Embryonic facial prominence (tissue), 1 donor: ENCODE results near the gene ACOXL.

Experiments used
- DNase-seq: peaks from one replicate; pipeline ENCODE4 v3.0.0-alpha.2; 2016; ENCODE audit errors: extremely low spot score

Gene ACOXL

GRCh38 chr2:111135237-111135909 lies 403.0 kb downstream of the ACOXL start:
- DNase-seq = no peak

GRCh38 chr2:111135910-111136297 lies 403.5 kb downstream of the ACOXL start:
- no peak for DNase-seq

- DNase-seq = no peak
Observed at GRCh38 chr2:111138839-111139238, 406.5 kb downstream of the ACOXL start.

GRCh38 chr2:111139637-111140317 lies 407.4 kb downstream of the ACOXL start:
- DNase-seq = no peak

GRCh38 chr2:111140815-111141214 lies 408.4 kb downstream of the ACOXL start:
- DNase-seq = no peak

- no peak for DNase-seq
Observed at GRCh38 chr2:111142101-111142500, 409.7 kb downstream of the ACOXL start.

GRCh38 chr2:111143107-111143842 lies 410.9 kb downstream of the ACOXL start:
- no peak for DNase-seq

GRCh38 chr2:111143843-111144198 lies 411.4 kb downstream of the ACOXL start:
- no peak for DNase-seq

- DNase-seq = no peak
Observed at GRCh38 chr2:111145103-111145760, 412.9 kb downstream of the ACOXL start.

GRCh38 chr2:111145951-111146350 lies 413.6 kb downstream of the ACOXL start:
- DNase-seq = no peak

- DNase-seq = no peak
Observed at GRCh38 chr2:111148225-111148873, 416.0 kb downstream of the ACOXL start.

- no peak for DNase-seq
Observed at GRCh38 chr2:111148925-111149324, 416.6 kb downstream of the ACOXL start.

GRCh38 chr2:111149882-111150455 lies 417.6 kb downstream of the ACOXL start:
- DNase-seq = no peak

- DNase-seq = no peak
Observed at GRCh38 chr2:111154758-111155157, 422.4 kb downstream of the ACOXL start.

- no peak for DNase-seq
Observed at GRCh38 chr2:111155610-111156009, 423.2 kb downstream of the ACOXL start.

- DNase-seq = no peak
Observed at GRCh38 chr2:111156529-111156928, 424.2 kb downstream of the ACOXL start.

GRCh38 chr2:111157071-111157661 lies 424.8 kb downstream of the ACOXL start:
- DNase-seq = no peak

GRCh38 chr2:111157798-111158197 lies 425.4 kb downstream of the ACOXL start:
- no peak for DNase-seq

GRCh38 chr2:111159641-111160040 lies 427.3 kb downstream of the ACOXL start:
- no peak for DNase-seq

GRCh38 chr2:111160758-111161157 lies 428.4 kb downstream of the ACOXL start:
- no peak for DNase-seq

GRCh38 chr2:111161971-111162370 lies 429.6 kb downstream of the ACOXL start:
- DNase-seq = no peak
